SJSA1 (cell line): Measurements from ENCODE around the gene ODAD2. TPM values are rescaled to one million over a fixed set of nuclear protein-coding genes. Genes with fewer than 3 reads are reported as not detected.

Experiments used
- DNase-seq, 2 experiments: peaks; one replicate each; pipeline ENCODE4 v3.0.0-alpha.2; 2015 to 2020; ENCODE audit warnings: low spot score in 2 of 2, low read depth in 1 of 2
- H3K27ac ChIP-seq: fragments of 250-450 bp; sonication (Bioruptor Pico); 2 replicates; pipeline ENCODE4 v1.5.1; 2020; ENCODE audit warnings: mild to moderate bottlenecking, moderate library complexity
- H3K27me3 ChIP-seq: fragments of 250-450 bp; sonication (Bioruptor Pico); replicated peaks from 2 replicates; pipeline ENCODE4 v1.5.1; 2020; ENCODE audit warnings: mild to moderate bottlenecking, moderate library complexity
- H3K36me3 ChIP-seq: fragments of 250-450 bp; sonication (Bioruptor Pico); 2 replicates; pipeline ENCODE4 v1.5.1; 2020; ENCODE audit warnings: mild to moderate bottlenecking
- H3K4me1 ChIP-seq: fragments of 250-450 bp; sonication (Bioruptor Pico); replicated peaks from 2 replicates; pipeline ENCODE4 v1.6.1; 2021; ENCODE audit warnings: mild to moderate bottlenecking
- H3K4me3 ChIP-seq: fragments of 250-450 bp; sonication (Bioruptor Pico); 2 replicates; pipeline ENCODE4 v1.5.1; 2020; ENCODE audit warnings: mild to moderate bottlenecking
- H3K9me3 ChIP-seq: fragments of 250-450 bp; sonication (Bioruptor Pico); replicated peaks from 2 replicates; pipeline ENCODE4 v1.5.1; 2020; ENCODE audit warnings: mild to moderate bottlenecking
- total RNA-seq: library from RNA; depleted of rRNA; stranded (reverse); fragments of >200 nt; shearing (Covaris generic); gene quantifications from 2 replicates; pipeline ENCODE4 v1.2.3, GENCODE V29; 2014

ODAD2 gene
- total RNA-seq, 1 experiment from 2014 or later: 0.68 TPM

GRCh38 chr10:27861781-27862180, 137.1 kb downstream of the ODAD2 start:
- no peak overlapping the region for H3K4me3 ChIP-seq
- H3K9me3 ChIP-seq: 0 out of 2 replicates have a peak, but pooled peaks cover 2% of the 10 kb centered on the region
- no peaks in the 10 kb centered on the region for H3K4me1 ChIP-seq
- no peaks in the 10 kb centered on the region for H3K27me3 ChIP-seq
- no peak for DNase-seq
- no peak overlapping the region for H3K27ac ChIP-seq
- H3K36me3 ChIP-seq: no peaks in the 10 kb centered on the region

- no peak for DNase-seq
Measured at GRCh38 chr10:27857616-27858015, 141.3 kb downstream of the ODAD2 start.

GRCh38 chr10:27844223-27844622, 154.7 kb downstream of the ODAD2 start:
- Histone ChIP-seq H3K9me3 (no peaks in the 10 kb centered on the region), H3K36me3 (no peaks in the 10 kb centered on the region), H3K4me1 (no peaks in the 10 kb centered on the region), H3K27me3 (no peaks in the 10 kb centered on the region), H3K4me3 (no peak overlapping the region), H3K27ac (no peak overlapping the region)
- DNase-seq: no peak

More at GRCh38 chr10:27857616-27858015, 141.3 kb downstream of the ODAD2 start:
- Histone ChIP-seq H3K4me1 (no peaks in the 10 kb centered on the region), H3K36me3 (no peaks in the 10 kb centered on the region), H3K4me3 (no peak overlapping the region), H3K27me3 (no peaks in the 10 kb centered on the region), H3K27ac (no peak overlapping the region), H3K9me3 (no peaks in the 10 kb centered on the region)

GRCh38 chr10:27838901-27839300, 160.0 kb downstream of the ODAD2 start:
- Histone ChIP-seq H3K27ac (no peak overlapping the region), H3K9me3 (no peaks in the 10 kb centered on the region), H3K4me1 (no peaks in the 10 kb centered on the region)

GRCh38 chr10:27838361-27838760, 160.5 kb downstream of the ODAD2 start:
- no peak for DNase-seq

More at GRCh38 chr10:27838901-27839300, 160.0 kb downstream of the ODAD2 start:
- H3K27me3 ChIP-seq: no peaks in the 10 kb centered on the region
- H3K4me3 ChIP-seq: no peak overlapping the region
- no peaks in the 10 kb centered on the region for H3K36me3 ChIP-seq
- DNase-seq: no peak

GRCh38 chr10:27834476-27834875, 164.4 kb downstream of the ODAD2 start:
- Histone ChIP-seq H3K27me3 (no peaks in the 10 kb centered on the region), H3K36me3 (no peaks in the 10 kb centered on the region), H3K4me1 (no peaks in the 10 kb centered on the region), H3K4me3 (no peak overlapping the region), H3K27ac (no peak overlapping the region), H3K9me3 (no peaks in the 10 kb centered on the region)
- no peak for DNase-seq

More at GRCh38 chr10:27838361-27838760, 160.5 kb downstream of the ODAD2 start:
- Histone ChIP-seq H3K27me3 (no peaks in the 10 kb centered on the region), H3K27ac (no peak overlapping the region), H3K4me1 (no peaks in the 10 kb centered on the region), H3K9me3 (no peaks in the 10 kb centered on the region), H3K36me3 (no peaks in the 10 kb centered on the region), H3K4me3 (no peak overlapping the region)

- H3K36me3 ChIP-seq: no peaks in the 10 kb centered on the region
- no peak overlapping the region for H3K4me3 ChIP-seq
- no peak for DNase-seq
- no peak overlapping the region for H3K27ac ChIP-seq
- no peaks in the 10 kb centered on the region for H3K4me1 ChIP-seq
- H3K9me3 ChIP-seq: no peaks in the 10 kb centered on the region
- no peaks in the 10 kb centered on the region for H3K27me3 ChIP-seq
Measured at GRCh38 chr10:27833792-27834191, 165.1 kb downstream of the ODAD2 start.

GRCh38 chr10:27832826-27833225, 166.1 kb downstream of the ODAD2 start:
- Histone ChIP-seq H3K27me3 (no peaks in the 10 kb centered on the region), H3K27ac (no peak overlapping the region), H3K4me3 (no peak overlapping the region), H3K36me3 (no peaks in the 10 kb centered on the region), H3K4me1 (no peaks in the 10 kb centered on the region), H3K9me3 (no peaks in the 10 kb centered on the region)
- DNase-seq: no peak

GRCh38 chr10:27826369-27826768, 172.5 kb downstream of the ODAD2 start:
- Histone ChIP-seq H3K4me1 (no peaks in the 10 kb centered on the region), H3K4me3 (no peak overlapping the region), H3K27ac (no peak overlapping the region), H3K9me3 (no peaks in the 10 kb centered on the region), H3K27me3 (no peaks in the 10 kb centered on the region), H3K36me3 (no peaks in the 10 kb centered on the region)
- DNase-seq: no peak

- Histone ChIP-seq H3K4me3 (no peak overlapping the region), H3K4me1 (no peaks in the 10 kb centered on the region), H3K9me3 (no peaks in the 10 kb centered on the region), H3K27ac (no peak overlapping the region), H3K36me3 (no peaks in the 10 kb centered on the region), H3K27me3 (no peaks in the 10 kb centered on the region)
- no peak for DNase-seq
Measured at GRCh38 chr10:27822301-27822700, 176.6 kb downstream of the ODAD2 start.

- Histone ChIP-seq H3K27me3 (no peaks in the 10 kb centered on the region), H3K27ac (no peak overlapping the region), H3K9me3 (no peaks in the 10 kb centered on the region), H3K4me3 (no peak overlapping the region), H3K36me3 (no peaks in the 10 kb centered on the region), H3K4me1 (no peaks in the 10 kb centered on the region)
- DNase-seq: no peak
Measured at GRCh38 chr10:27820637-27821036, 178.2 kb downstream of the ODAD2 start.

GRCh38 chr10:27819781-27820531, 178.9 kb downstream of the ODAD2 start:
- Histone ChIP-seq H3K4me3 (no peak overlapping the region), H3K27ac (no peak overlapping the region), H3K27me3 (no peaks in the 10 kb centered on the region), H3K36me3 (no peaks in the 10 kb centered on the region), H3K9me3 (no peaks in the 10 kb centered on the region), H3K4me1 (no peaks in the 10 kb centered on the region)
- DNase-seq: no peak

GRCh38 chr10:27816320-27816719, 182.6 kb downstream of the ODAD2 start:
- no peaks in the 10 kb centered on the region for H3K9me3 ChIP-seq
- H3K4me3 ChIP-seq: no peak overlapping the region
- no peaks in the 10 kb centered on the region for H3K36me3 ChIP-seq
- no peak for DNase-seq
- H3K27ac ChIP-seq: no peak overlapping the region
- no peaks in the 10 kb centered on the region for H3K27me3 ChIP-seq
- no peaks in the 10 kb centered on the region for H3K4me1 ChIP-seq

GRCh38 chr10:27815846-27816245, 183.0 kb downstream of the ODAD2 start:
- H3K36me3 ChIP-seq: no peaks in the 10 kb centered on the region
- H3K4me1 ChIP-seq: no peaks in the 10 kb centered on the region
- no peak overlapping the region for H3K27ac ChIP-seq
- DNase-seq: no peak
- H3K27me3 ChIP-seq: no peaks in the 10 kb centered on the region
- no peak overlapping the region for H3K4me3 ChIP-seq
- no peaks in the 10 kb centered on the region for H3K9me3 ChIP-seq

GRCh38 chr10:27815261-27815660, 183.6 kb downstream of the ODAD2 start:
- Histone ChIP-seq H3K27me3 (no peaks in the 10 kb centered on the region), H3K9me3 (no peaks in the 10 kb centered on the region), H3K4me1 (no peaks in the 10 kb centered on the region), H3K4me3 (no peak overlapping the region), H3K27ac (no peak overlapping the region), H3K36me3 (no peaks in the 10 kb centered on the region)
- DNase-seq: no peak
